Measurements from ENCODE around the gene TTLL13.

The TTLL13 gene

DNA sequence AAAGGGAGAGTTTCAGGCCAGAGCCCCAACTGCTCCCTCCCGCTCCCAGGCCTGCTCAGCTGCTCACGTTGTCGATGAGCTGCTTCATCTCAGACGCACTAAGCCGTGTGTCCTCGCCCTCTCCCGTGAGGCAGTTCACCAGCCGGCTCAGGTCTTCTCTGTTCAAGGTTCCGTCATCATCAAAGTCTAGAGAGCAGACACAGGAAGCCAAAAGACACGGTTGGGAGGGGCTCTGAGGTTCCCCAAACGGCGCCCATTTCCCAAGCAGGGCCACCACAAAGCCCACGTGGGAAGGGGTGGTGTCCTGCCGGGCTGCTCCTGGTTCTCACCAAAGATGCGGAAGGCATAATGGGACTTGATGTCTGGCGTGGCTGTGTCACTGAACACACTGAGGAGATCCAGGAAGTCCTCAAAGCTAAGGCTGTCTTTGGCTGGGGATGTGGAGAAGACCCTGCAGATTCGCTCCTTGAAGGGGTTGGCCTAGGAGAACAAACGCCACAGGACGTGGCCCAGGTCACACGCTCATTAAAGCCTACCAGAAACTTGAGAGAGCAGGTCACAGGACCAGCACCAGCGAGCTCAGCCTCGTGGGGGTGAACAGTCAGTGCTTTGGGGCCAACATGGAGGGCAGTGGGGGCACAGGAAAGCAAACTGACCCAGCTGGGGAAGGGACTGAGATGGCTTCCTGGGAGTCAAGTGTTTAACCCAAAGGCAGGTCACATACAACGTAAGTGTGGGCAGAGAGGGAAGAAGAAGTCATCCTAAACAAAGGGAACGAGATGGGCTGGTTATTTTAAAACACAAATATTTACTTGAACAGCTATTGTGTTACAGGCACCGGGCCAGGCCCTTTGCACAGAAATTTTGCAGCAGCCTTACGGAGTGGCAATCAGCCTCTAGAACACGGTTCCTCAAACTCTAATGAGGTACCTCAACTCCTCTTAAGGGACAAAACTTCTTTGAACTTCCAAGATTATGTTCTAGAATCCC lies 18.0 kb upstream of the TTLL13 start:
- TF ChIP-seq ZFX (IDR thresholded peaks at IDR 0.05; ENCODE audit: borderline replicate concordance): no peak
- TF ChIP-seq, protein P1, sequence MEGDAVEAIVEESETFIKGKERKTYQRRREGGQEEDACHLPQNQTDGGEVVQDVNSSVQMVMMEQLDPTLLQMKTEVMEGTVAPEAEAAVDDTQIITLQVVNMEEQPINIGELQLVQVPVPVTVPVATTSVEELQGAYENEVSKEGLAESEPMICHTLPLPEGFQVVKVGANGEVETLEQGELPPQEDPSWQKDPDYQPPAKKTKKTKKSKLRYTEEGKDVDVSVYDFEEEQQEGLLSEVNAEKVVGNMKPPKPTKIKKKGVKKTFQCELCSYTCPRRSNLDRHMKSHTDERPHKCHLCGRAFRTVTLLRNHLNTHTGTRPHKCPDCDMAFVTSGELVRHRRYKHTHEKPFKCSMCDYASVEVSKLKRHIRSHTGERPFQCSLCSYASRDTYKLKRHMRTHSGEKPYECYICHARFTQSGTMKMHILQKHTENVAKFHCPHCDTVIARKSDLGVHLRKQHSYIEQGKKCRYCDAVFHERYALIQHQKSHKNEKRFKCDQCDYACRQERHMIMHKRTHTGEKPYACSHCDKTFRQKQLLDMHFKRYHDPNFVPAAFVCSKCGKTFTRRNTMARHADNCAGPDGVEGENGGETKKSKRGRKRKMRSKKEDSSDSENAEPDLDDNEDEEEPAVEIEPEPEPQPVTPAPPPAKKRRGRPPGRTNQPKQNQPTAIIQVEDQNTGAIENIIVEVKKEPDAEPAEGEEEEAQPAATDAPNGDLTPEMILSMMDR (IDR thresholded peaks at IDR 0.05): no peak
- peak overlapping the region; percentile 86 for H3K27ac ChIP-seq

DNA sequence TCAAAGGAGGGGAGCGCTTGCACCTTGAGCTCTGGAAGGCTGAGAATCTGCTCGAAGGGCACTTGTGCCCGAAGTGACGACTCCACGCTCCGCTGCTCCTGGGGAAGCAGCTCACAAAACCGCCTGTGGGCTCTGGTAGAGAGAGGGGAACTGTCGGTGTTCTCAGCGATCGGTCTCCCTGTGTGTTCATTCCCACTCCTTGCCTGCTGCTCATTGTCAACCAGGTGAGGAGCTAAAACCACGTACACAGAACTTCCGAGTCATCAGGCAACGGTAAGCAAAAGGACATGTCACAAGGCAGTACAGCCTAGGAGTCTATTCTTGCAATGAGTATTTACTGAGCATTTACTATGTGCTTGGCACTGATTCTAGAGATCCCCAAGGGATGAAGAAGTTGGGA lies 17.2 kb upstream of the TTLL13 start:
- peak overlapping the region; percentile 86 for H3K27ac ChIP-seq
- TF ChIP-seq ZFX (IDR thresholded peaks at IDR 0.05; ENCODE audit: borderline replicate concordance): no peak
- TF ChIP-seq, protein P1 (IDR thresholded peaks at IDR 0.05): no peak

DNA sequence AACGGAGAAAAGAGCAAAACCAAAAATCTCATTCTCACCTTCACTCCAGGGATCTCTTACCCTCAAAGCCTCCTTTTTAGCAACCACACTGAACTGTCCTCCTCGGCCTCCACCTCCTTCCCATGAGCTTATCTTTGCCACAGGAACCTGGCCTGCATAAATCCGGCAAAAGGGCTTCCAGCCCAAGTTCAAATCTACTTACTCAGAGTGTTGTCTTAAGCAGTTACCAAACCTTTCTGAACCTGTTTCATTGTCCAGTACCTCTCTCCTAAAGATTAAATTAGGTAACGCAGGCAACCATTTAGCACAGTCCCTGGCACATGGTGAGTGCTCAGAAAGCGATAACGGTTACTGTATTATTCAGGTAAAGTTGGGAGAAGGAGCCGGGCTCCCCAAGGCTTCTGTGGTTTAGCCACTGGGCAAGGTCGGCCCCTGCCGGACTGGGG lies 16.4 kb upstream of the TTLL13 start:
- TF ChIP-seq ZFX (IDR thresholded peaks at IDR 0.05; ENCODE audit: borderline replicate concordance): no peak
- TF ChIP-seq, protein P1 (IDR thresholded peaks at IDR 0.05): peak; percentile 56
- H3K27ac ChIP-seq: peak overlapping the region; percentile 86

DNA sequence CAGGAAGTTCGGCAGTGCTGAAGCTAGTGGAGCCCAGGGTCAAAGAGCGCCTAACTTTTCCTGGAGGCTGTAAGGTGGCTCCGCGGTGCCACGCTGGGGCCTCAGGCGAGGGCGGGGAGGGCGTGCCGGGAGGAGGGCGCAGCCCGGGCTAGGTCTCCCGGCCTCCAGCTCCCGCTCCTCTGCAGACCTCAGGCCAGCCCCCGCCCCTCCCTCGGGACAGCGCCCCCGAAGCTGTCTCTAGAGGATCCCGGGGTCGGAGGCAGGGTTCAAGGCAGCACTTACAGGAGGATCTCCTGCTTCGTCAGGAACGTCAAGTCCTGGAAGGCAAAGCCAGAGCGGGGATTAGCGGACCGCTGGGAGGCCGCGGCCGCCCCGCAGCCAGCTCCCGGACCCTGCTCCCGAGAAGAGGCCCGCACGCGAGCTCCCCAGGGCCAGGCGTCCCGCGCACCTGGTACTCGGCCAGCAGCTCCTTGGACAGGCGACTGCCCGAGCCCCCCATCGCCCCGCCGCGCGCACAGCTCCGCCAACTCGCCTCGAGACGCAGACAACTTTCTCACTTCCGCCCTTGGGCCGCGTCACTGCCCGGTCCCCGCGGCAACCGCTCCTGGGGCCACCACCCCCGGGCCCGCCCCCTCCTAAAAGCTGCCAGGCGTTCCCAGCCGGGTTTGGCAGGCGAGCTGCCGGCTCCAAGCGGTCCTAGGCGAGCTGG lies 15.8 kb upstream of the TTLL13 start, which contains the start of gene CIB1:
TSS of gene CIB1 (minus strand) at position 555 of the 709 bp plus-strand sequence. CDS start at position 499, 56 bp downstream.
- H3K27ac ChIP-seq: peak within 1 kb of the TSS; percentile 86
- no peak for TF ChIP-seq ZFX (IDR thresholded peaks at IDR 0.05; ENCODE audit: borderline replicate concordance)
- TF ChIP-seq, protein P1 (IDR thresholded peaks at IDR 0.05): 0 out of 2 replicates have a peak, but pooled peaks have one; percentile 17

DNA sequence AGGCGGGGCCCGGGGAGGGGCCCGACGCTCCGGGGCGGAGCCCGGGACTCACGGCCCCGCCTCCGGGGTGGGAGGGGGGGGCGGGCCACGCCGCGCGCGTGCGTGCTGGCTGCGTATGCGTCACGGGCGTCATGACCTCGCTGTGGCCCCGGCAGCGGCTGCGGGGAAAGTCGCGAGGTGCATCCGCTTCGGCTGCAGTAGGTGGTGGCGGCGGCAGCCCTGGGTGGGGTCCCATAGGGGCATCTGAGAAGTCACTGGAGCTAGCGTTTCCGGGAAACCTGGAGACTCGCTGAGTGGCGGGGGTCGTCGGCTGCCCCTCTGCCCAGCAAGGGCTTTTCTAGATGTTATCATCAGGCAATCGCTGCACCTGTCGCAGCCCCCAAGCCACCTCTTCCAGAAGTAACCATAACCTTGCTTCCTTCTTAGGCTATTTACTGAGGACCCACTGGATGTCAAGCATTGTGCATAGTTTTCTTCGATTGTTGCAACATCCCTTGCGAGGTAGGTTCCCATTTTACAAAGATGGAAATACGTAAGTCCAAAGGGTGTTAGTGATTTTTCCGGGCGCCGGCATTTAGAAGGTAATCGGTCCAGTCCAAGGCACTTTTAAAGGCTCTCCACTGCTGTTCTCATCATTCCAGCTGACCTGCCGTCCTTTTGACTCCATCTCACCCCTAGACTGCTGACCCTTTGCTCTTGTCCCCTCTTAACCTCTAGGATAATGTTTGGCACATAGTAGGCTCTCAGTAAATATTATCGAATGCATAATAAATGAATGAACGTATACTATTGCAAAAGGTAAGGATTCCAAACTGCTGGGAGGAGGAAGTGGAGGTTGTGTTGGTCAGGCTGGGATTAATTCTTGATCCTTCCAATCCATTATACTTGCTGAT lies 15.0 kb upstream of the TTLL13 start, which contains the start of gene GDPGP1:
TSS of gene GDPGP1 (plus strand) at position 114 of the 893 bp plus-strand sequence. CDS start 6,700 bp downstream, outside the sequence.
- peak within 1 kb of the TSS; percentile 86 for H3K27ac ChIP-seq
- TF ChIP-seq ZFX (IDR thresholded peaks at IDR 0.05; ENCODE audit: borderline replicate concordance): no peak
- TF ChIP-seq, protein P1 (IDR thresholded peaks at IDR 0.05): no peak

DNA sequence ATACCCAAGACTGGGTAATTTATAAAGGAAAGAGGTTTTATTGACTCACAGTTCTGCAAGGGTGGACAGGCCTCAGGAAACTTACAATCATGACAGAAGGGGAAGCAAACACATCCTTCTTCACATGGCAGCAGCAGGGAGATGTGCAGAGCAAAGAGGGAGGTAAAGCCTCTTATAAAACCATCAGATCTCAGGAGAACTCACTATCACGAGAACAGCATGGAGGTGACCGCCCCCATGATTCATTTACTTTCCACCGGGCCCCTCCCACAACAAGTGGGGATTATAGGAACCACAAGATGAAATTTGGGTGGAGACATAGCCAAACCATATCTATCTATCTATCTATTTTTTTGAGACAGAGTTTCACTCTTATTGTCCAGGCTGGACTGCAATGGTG lies 10.0 kb upstream of the TTLL13 start:
- H3K27ac ChIP-seq: no peak overlapping the region

More for the DNA sequence above, 10.0 kb upstream of the TTLL13 start:
- TF ChIP-seq, protein P1 (IDR thresholded peaks at IDR 0.05): no peak
- TF ChIP-seq ZFX (IDR thresholded peaks at IDR 0.05; ENCODE audit: borderline replicate concordance): no peak

All from 22Rv1 (cell line).